Peyer's patch (tissue), 4 donors: ENCODE data around the gene DNM3. TPM values are rescaled to one million over a fixed set of nuclear protein-coding genes. Genes with fewer than 3 reads are reported as not detected.

Source experiments
- DNase-seq, 3 donors: peaks; one replicate each; pipeline ENCODE4 v3.0.0-alpha.2; 2017 to 2019
- H3K27ac ChIP-seq, 4 donors: fragments of 200-600 bp; sonication (generic); one replicate each; pipeline ENCODE4 v1.5.1; 2016 to 2019
- H3K27me3 ChIP-seq, 2 donors: fragments of 200-600 bp; sonication (generic); one replicate each; pipeline ENCODE4 v1.5.1; 2019
- H3K36me3 ChIP-seq, 3 donors: fragments of 200-600 bp; sonication (generic); one replicate each; pipeline ENCODE4 v1.5.1; 2016 to 2019
- H3K4me1 ChIP-seq, 4 donors: fragments of 200-600 bp; sonication (generic); one replicate each; pipeline ENCODE4 v1.5.1; 2016 to 2019
- H3K4me3 ChIP-seq, 4 donors: fragments of 200-600 bp; sonication (generic); 1 replicate in 3 of 4; 2 replicates in 1 of 4; pipeline ENCODE4 v1.5.1; 2016 to 2019; ENCODE audit warnings: mild to moderate bottlenecking in 1 of 4
- H3K9me3 ChIP-seq, 4 donors: fragments of 200-600 bp; sonication (generic); one replicate each; pipeline ENCODE4 v1.5.1; 2016 to 2019; ENCODE audit warnings: mild to moderate bottlenecking in 1 of 4
- CTCF ChIP-seq, 6 experiments: fragments of 450-650 bp in 4 of 6; fragments of 200-600 bp in 2 of 6; sonication (generic) in 1 of 6; IDR thresholded peaks; one replicate each; pipeline ENCODE4 v1.5.1; 2017 to 2019; ENCODE audit warnings: antibody characterized with exemption in 6 of 6, mild to moderate bottlenecking in 3 of 6, moderate library complexity in 1 of 6
- POLR2A ChIP-seq, 2 donors: fragments of 450-650 bp; IDR thresholded peaks; one replicate each; pipeline ENCODE4 v1.5.1; 2017; ENCODE audit warnings: antibody characterized with exemption in 2 of 2, mild to moderate bottlenecking in 2 of 2, moderate library complexity in 2 of 2
- total RNA-seq, 4 donors: library from RNA; depleted of rRNA; stranded (reverse); fragments of >200 nt; gene quantifications; one replicate each; pipeline ENCODE4 v1.1.0, GENCODE V29; 2016

DNM3 gene
- total RNA-seq, 4 donors from 2014 or later, result 1.4 to 11.6 (median 2.0) TPM

- Histone ChIP-seq H3K36me3 (no peaks in the 10 kb centered on the region), H3K4me3 (no peak overlapping the region), H3K27me3 (no peaks in the 10 kb centered on the region), H3K4me1 (no peaks in the 10 kb centered on the region), H3K9me3 (no peaks in the 10 kb centered on the region), H3K27ac (no peak overlapping the region)
- TF ChIP-seq POLR2A (IDR thresholded peaks at IDR 0.05) (no peak), CTCF (IDR thresholded peaks at IDR 0.05) (no peak)
- no peak for DNase-seq
These were observed 400.2 kb downstream of the DNM3 start for GRCh38 chr1:172241540-172241939.

GRCh38 chr1:172244865-172245264, 403.6 kb downstream of the DNM3 start:
- H3K4me3 ChIP-seq, result no peak overlapping the region
- H3K9me3 ChIP-seq, result no peaks in the 10 kb centered on the region
- no peaks in the 10 kb centered on the region for H3K4me1 ChIP-seq
- H3K27me3 ChIP-seq, result no peaks in the 10 kb centered on the region
- DNase-seq, result no peak
- H3K27ac ChIP-seq, result no peak overlapping the region
- no peak for TF ChIP-seq CTCF (IDR thresholded peaks at IDR 0.05)
- no peak for TF ChIP-seq POLR2A (IDR thresholded peaks at IDR 0.05)
- H3K36me3 ChIP-seq, result no peaks in the 10 kb centered on the region

- TF ChIP-seq CTCF (IDR thresholded peaks at IDR 0.05), result no peak
- TF ChIP-seq POLR2A (IDR thresholded peaks at IDR 0.05), result no peak
- DNase-seq, result no peak
These were observed 404.5 kb downstream of the DNM3 start for GRCh38 chr1:172245788-172246187.

GRCh38 chr1:172246521-172247390, 405.5 kb downstream of the DNM3 start:
- no peak overlapping the region for H3K4me3 ChIP-seq
- TF ChIP-seq CTCF (IDR thresholded peaks at IDR 0.05) (no peak), POLR2A (IDR thresholded peaks at IDR 0.05) (no peak)
- no peak for DNase-seq

More at GRCh38 chr1:172245788-172246187, 404.5 kb downstream of the DNM3 start:
- no peaks in the 10 kb centered on the region for H3K4me1 ChIP-seq
- no peak overlapping the region for H3K4me3 ChIP-seq
- H3K27me3 ChIP-seq, result no peaks in the 10 kb centered on the region
- no peaks in the 10 kb centered on the region for H3K9me3 ChIP-seq
- H3K27ac ChIP-seq, result no peak overlapping the region
- H3K36me3 ChIP-seq, result no peaks in the 10 kb centered on the region

GRCh38 chr1:172251486-172251885, 410.2 kb downstream of the DNM3 start:
- TF ChIP-seq POLR2A (IDR thresholded peaks at IDR 0.05) (no peak), CTCF (IDR thresholded peaks at IDR 0.05) (no peak)
- no peak for DNase-seq

More at GRCh38 chr1:172246521-172247390, 405.5 kb downstream of the DNM3 start:
- Histone ChIP-seq H3K4me1 (no peaks in the 10 kb centered on the region), H3K27me3 (no peaks in the 10 kb centered on the region), H3K36me3 (no peaks in the 10 kb centered on the region), H3K9me3 (no peaks in the 10 kb centered on the region), H3K27ac (no peak overlapping the region)

More at GRCh38 chr1:172251486-172251885, 410.2 kb downstream of the DNM3 start:
- H3K4me1 ChIP-seq, result no peaks in the 10 kb centered on the region
- H3K9me3 ChIP-seq, result no peaks in the 10 kb centered on the region
- H3K27ac ChIP-seq, result no peak overlapping the region
- no peaks in the 10 kb centered on the region for H3K36me3 ChIP-seq
- H3K27me3 ChIP-seq, result no peaks in the 10 kb centered on the region
- H3K4me3 ChIP-seq, result no peak overlapping the region
